ENCODE data around the gene MOB3A. TPM values are rescaled to one million over a fixed set of nuclear protein-coding genes. Genes with fewer than 3 reads are reported as not detected.
A peak's percentile ranks its signal among the peaks of the same experiment; 100 is the strongest.

The MOB3A gene
- total RNA-seq, 1 donor, result 40.4 TPM

DNA sequence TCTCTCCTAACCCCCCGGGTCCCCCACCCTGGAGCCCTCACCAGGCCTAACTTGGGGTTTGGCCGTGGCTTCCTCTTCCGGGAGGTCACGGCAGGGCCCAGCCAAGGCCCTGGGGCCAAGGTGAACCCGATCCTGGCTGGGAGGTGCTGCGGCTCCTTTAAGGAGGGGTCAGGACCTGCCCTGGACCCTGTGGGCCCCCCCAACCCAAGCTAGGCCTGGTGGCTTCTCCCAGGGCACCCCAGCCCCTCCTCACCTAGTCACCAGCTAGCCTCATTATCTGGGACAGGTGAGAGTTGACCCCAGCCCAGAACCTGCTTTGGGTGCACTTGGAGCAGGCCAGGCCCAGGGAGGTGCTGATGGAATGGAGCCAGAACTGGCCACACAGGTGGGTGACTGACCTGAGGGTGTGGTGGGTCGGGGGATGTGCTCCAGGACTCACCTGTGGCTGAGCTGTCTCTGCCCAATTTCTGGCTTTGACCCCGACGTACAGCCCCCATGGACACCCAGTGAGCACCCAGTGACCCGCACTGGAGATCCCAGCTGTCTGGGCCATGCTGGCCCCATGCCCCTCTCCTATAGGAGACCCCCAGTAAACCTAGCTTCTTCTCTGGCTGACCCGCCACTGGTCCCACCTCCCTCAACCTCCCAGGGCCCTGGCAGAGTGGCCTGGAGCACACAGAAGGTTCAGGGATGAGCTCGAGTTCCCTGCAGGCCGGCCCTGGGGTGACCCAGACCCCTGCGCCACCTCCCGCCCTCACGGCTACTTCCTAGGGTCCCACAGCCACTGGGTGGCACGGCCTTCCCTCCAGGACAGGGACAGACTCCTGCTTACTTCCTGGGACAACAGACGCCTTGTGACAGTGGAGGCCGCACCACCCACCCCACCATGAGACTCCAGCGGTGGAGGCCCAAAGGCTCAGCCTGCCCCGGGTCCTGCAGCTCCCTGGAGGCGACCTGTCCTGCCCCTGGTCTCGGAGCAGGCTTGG lies 38.3 kb downstream of the MOB3A start:
- TF ChIP-seq, protein P1, sequence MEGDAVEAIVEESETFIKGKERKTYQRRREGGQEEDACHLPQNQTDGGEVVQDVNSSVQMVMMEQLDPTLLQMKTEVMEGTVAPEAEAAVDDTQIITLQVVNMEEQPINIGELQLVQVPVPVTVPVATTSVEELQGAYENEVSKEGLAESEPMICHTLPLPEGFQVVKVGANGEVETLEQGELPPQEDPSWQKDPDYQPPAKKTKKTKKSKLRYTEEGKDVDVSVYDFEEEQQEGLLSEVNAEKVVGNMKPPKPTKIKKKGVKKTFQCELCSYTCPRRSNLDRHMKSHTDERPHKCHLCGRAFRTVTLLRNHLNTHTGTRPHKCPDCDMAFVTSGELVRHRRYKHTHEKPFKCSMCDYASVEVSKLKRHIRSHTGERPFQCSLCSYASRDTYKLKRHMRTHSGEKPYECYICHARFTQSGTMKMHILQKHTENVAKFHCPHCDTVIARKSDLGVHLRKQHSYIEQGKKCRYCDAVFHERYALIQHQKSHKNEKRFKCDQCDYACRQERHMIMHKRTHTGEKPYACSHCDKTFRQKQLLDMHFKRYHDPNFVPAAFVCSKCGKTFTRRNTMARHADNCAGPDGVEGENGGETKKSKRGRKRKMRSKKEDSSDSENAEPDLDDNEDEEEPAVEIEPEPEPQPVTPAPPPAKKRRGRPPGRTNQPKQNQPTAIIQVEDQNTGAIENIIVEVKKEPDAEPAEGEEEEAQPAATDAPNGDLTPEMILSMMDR (IDR thresholded peaks at IDR 0.05; ENCODE audit: insufficient read depth, low read length), result no peak
- H3K4me3 ChIP-seq (ENCODE audit: low read depth, low read length), result no peak overlapping the region
- DNase-seq (ENCODE audit: low read depth), result no peak

DNA sequence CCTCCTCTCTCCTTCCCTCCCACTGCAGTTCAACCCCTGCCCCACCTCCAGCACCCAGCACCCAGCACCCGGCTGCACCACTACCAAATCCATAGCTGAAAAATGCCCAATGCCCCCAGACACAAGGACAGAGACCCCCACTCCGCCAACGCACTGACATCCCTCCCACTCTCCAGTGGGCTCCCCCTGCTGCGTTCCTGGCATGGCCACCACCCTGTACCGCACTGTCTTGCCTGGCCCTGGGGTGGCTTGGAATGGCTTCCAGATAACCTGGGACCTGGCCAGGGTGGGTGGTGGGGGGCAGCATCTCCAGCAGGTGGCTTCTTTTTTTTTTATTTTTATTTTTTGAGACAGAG lies 39.3 kb downstream of the MOB3A start:
- no peak overlapping the region for H3K4me3 ChIP-seq (ENCODE audit: low read depth, low read length)
- no peak for DNase-seq (ENCODE audit: low read depth)
- TF ChIP-seq, protein P1 (IDR thresholded peaks at IDR 0.05; ENCODE audit: insufficient read depth, low read length), result no peak

DNA sequence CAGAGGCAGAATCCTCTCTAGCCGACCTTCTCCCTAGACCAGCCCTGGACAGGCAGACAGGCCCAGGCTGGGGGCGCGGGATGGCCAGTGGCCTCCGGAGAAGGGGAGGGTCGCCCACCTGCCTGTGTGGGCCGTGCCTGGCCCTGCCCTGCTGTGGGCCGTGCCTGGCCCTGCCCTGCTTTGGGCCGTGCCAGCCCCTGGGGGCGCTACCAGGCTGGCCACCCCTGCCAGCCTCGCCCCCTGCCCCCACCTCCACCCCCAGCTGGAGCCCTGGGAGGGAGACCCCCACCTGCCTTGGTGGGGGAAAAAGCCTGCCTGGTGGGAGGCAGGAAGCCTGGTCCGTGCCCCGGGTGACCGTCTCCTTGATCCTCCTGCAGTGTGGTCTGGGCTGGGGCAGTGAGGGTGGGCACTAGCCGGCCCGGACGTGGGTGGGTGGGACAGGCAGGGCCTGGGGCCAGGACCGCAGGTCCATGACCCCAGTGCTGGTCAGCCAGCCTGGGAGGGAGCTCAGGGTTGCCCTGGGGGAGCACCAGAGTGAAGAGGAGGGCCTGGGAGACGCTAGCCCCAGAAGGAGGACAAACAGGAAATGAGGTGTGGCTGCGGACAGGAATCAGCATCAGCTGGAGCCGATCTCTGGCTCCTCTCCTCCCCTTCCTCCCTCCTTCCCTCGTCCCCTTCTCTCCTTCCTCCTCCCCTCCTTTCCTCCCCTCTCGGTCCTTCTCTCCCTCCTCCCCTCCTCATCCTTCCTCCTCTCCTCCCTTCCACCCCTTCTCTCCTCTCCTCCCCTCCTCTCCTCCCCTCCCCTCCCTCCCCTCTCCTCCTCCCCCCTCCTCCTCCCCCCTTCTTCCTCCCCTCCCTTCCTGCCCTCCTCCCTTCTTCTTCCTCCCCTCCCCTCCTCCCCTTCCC lies 39.9 kb downstream of the MOB3A start:
- H3K4me3 ChIP-seq (ENCODE audit: low read depth, low read length), result peak overlapping the region; percentile 44
- DNase-seq (ENCODE audit: low read depth), result peak; percentile 89
- TF ChIP-seq, protein P1 (IDR thresholded peaks at IDR 0.05; ENCODE audit: insufficient read depth, low read length), result no peak

DNA sequence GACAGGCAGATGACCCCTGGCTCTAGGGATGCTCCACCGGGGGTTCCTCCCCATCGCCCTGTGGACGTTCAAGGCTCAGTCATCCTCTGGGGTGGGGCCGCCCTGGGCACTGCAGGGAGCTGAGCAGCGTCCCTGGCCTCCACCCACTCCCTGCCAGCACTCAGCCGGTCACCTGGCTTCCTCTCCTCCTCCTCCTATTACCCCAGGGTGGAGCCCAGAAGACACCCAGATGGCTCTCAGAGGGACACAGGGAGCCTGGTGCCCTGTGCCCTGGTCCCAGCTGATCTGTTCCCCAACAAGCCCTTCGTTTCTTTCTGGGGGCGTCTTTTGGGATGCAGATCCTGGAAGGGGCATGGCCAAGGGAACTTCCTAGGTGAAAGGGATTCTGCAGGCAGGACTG lies 41.4 kb downstream of the MOB3A start:
- TF ChIP-seq, protein P1 (IDR thresholded peaks at IDR 0.05; ENCODE audit: insufficient read depth, low read length), result no peak
- no peak for DNase-seq (ENCODE audit: low read depth)
- H3K4me3 ChIP-seq (ENCODE audit: low read depth, low read length), result no peak overlapping the region

DNA sequence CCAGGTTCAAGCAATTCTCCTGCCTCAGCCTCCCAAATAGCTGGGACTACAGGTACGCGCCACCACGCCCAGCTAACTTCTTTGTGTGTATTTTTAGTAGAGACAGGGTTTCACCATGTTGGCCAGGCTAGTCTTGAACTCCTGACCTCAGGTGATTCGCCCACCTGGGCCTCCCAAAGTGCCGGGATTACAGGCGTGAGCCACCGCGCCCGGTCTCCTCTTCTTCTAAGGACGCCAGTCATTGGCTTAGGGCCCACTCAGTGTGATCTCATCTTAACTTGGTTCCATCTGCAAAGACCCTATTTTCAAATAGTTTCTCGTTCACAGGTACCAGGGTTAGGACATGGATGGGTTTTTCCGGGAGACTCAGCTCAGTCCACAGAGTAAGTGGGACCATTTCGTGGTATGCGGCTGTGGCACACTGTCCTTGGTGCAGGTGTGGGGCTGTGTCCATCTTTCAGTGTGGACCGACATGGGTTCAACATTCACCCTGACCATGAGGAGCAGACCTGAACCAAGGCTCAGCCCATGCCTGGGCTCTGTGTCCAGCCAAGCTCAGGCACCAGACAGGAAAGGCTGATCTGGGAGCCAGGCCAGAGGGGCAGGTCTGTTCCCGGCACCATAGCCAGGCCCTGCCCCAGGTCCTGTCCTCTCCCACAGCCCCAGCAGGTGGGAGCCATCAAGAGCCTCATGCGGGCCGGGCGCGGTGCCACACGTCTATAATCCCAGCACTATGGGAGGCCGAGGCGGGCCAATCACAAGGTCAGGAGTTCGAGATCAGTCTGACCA lies 42.3 kb downstream of the MOB3A start:
- DNase-seq (ENCODE audit: low read depth), result peak; percentile 74
- TF ChIP-seq, protein P1 (IDR thresholded peaks at IDR 0.05; ENCODE audit: insufficient read depth, low read length), result no peak
- H3K4me3 ChIP-seq (ENCODE audit: low read depth, low read length), result no peak overlapping the region
